Fibroblast of villous mesenchyme (primary cell): ENCODE results near the gene RBM14. TPM values are rescaled to one million over a fixed set of nuclear protein-coding genes. Genes with fewer than 3 reads are reported as not detected.

Experiments used
- DNase-seq: peaks from one replicate; pipeline ENCODE4 v3.0.0-alpha.2; 2010; ENCODE audit warnings: low read depth
- H3K4me3 ChIP-seq: 2 replicates; pipeline ENCODE4 v1.5.1; 2011; ENCODE audit warnings: low read depth, mild to moderate bottlenecking, low read length
- total RNA-seq: library from RNA; depleted of rRNA; stranded (reverse); fragments of >200 nt; gene quantifications from 2 replicates; pipeline ENCODE4 v1.2.3, GENCODE V29; 2012
- TF ChIP-seq, protein P1 (sequence below): IDR thresholded peaks from 2 replicates; pipeline ENCODE4 v1.5.1; 2012; ENCODE audit warnings: low read depth, mild to moderate bottlenecking, low read length; ENCODE audit not compliant: insufficient read depth

The RBM14 gene
- total RNA-seq, 1 donor: 32.8 TPM

DNA sequence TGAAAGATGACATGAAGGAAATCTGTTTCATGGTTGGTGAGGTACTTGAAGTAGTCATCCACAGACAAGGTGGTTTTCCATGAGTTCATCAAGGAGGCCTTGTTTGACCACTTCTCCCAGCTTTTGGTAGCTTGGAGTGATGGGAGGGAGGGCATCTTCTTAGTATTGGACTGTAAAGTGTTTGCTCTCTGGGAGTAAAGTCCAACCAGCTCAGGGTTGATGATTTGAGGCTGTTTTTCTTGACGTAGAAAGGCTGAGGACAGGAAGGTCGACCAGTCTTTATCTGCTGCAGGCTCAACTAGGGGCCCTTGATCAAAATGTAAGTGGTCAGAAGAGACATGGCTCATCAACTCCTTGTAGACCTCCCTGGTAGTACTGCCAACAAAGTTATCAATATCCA lies 25.3 kb upstream of the RBM14 start:
- TF ChIP-seq, protein P1, sequence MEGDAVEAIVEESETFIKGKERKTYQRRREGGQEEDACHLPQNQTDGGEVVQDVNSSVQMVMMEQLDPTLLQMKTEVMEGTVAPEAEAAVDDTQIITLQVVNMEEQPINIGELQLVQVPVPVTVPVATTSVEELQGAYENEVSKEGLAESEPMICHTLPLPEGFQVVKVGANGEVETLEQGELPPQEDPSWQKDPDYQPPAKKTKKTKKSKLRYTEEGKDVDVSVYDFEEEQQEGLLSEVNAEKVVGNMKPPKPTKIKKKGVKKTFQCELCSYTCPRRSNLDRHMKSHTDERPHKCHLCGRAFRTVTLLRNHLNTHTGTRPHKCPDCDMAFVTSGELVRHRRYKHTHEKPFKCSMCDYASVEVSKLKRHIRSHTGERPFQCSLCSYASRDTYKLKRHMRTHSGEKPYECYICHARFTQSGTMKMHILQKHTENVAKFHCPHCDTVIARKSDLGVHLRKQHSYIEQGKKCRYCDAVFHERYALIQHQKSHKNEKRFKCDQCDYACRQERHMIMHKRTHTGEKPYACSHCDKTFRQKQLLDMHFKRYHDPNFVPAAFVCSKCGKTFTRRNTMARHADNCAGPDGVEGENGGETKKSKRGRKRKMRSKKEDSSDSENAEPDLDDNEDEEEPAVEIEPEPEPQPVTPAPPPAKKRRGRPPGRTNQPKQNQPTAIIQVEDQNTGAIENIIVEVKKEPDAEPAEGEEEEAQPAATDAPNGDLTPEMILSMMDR: no peak
- H3K4me3 ChIP-seq: no peak overlapping the region
- no peak for DNase-seq

DNA sequence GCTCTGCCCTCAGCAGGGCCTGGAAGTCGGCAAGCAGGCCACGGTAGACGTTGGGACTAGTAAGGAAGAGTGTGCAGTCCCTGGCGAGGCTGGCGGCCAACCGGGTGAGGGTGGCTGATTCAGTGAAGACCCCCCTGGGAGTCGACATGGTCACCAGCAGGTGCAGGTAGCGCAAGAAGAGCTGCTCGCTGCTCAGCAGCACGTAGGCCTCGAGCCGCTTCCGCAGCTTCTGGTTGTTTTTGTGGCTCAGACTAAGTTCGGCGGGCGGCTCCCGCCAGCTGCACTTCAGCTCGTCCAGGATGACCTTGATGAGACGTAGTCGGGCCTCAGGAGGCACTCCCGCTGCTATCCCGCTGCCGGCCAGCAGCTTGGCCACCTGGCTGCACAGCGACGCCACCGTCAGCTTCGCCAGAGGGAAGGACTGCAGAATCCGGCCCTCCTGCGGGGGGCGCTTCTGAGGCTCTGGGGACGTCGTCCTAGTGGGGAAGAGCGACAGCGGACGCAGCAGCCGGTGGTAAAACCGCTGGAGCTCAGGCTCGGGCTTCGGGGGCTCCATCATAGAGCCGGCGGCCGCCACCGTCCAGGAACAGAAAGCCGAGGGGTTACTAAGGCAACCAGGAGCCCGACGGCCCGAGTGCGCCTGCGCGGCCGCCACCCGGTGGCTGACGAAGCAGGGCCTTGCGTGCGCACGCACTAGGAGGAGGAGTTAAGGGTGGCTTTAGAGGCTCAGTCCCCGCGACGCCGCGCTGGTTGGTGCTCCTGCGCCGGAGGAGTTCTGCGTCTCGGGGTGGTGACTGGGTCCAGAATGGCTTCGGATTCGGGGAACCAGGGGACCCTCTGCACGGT lies 23.8 kb upstream of the RBM14 start, which contains the start of the genes CCDC87 and CCS:
TSS of gene CCDC87 (minus strand) at position 607 of the 846 bp plus-strand sequence. CDS start at position 559, 48 bp downstream.
TSS of gene CCS (plus strand) at position 729 of the 846 bp plus-strand sequence. CDS start at position 806, 77 bp downstream.
- peak; percentile 96 for DNase-seq
- TF ChIP-seq, protein P1: peak; percentile 70
- peak within 1 kb of the TSS; percentile 85 for H3K4me3 ChIP-seq

DNA sequence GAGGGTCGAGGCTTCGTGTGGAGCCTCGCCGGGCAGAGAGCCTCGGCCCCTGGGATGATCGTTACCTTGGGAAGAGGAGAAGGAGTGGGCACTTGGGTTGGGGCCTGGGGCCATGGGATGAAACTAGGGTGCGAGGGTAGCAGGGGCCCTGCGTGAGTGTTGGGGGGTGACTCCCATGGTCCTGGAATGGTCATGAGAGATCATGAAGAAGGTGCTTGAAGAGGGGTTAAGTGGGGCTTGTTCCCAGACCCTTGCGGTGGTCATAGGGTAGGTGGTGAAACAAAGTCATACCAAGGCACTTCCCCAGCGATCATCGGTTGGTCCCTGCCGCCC lies 23.2 kb upstream of the RBM14 start:
- TF ChIP-seq, protein P1: no peak
- DNase-seq: no peak

DNA sequence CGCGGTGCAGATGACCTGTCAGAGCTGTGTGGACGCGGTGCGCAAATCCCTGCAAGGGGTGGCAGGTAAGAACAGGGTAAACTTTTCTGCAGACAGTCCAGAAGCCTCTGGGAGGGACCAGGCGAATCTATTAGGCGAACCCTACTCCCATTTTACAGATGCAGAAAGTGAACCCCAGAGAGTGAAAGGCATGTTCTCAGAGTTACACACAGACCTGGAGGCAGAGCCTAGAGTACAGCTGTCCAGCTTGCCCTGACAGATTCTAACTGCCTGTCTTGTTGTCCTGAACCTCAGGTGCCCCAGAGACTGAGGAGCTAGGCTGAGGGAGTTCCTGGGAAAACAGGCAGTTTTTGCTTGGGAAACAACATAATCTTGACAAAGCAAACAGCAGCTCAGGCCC lies 22.8 kb upstream of the RBM14 start:
- no peak for DNase-seq
- TF ChIP-seq, protein P1: no peak

More for the DNA sequence above, 23.2 kb upstream of the RBM14 start:
- peak overlapping the region; percentile 85 for H3K4me3 ChIP-seq

DNA sequence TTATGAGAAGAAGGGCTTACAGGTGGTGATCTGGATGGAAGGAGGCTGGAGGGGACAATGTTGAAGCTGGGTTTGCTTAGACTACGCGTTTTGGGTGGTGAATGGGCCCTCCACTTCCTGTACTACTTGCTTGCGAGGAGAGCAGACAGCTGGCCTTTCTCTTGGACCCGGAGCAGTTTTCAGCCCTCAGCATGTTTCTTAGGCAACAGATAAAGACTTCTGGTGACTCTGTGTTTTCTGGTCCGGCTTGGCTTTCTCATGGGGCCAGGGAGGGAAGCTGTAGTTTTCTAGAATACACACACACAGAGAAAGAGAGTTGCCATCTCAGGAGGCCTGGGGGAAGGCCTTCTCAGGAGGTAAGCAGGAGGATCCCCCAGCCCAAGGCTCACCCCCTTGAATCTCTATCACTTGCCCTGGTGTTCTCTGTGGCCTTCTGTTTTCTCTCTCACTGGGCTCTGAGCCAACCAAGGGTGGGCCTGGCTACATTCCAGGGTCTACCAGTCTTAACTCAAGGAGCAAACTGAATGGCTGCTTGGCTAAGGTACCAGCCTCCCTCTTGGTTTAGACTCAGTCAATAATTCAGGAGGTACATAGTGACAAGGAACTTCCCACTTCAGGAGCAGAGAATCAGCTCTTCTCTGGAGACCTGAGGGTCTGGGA lies 21.1 kb upstream of the RBM14 start:
- DNase-seq: peak; percentile 79
- TF ChIP-seq, protein P1: no peak
- peak overlapping the region; percentile 15 for H3K4me3 ChIP-seq

More for the DNA sequence above, 22.8 kb upstream of the RBM14 start:
- peak overlapping the region; percentile 85 for H3K4me3 ChIP-seq

DNA sequence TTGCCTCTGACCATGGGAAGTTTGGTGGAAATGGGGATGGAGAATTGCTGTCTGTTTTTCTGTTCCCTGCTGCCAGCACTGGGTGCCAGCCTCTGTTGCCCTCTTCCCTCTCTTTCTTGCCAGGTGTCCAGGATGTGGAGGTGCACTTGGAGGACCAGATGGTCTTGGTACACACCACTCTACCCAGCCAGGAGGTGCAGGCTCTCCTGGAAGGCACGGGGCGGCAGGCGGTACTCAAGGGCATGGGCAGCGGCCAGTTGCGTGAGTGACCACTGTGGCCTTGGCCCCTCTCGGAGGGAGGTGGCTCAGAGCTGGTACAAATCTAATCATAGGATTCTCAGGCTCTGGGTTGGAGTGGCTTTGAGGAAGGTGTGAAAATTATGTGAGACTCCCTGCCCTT lies 17.4 kb upstream of the RBM14 start:
- TF ChIP-seq, protein P1: no peak
- H3K4me3 ChIP-seq: no peak overlapping the region
- DNase-seq: no peak
